GM13976 (cell line): ENCODE results near the gene CD109.

Experiments
- DNase-seq: peaks from one replicate; pipeline ENCODE4 v3.0.0; 2012; ENCODE audit warnings: low spot score
- in situ Hi-C: fragments of 300-500 bp; cut with MboI; formaldehyde crosslinking; loops from one replicate; pipeline ENCODE4 v1.12.0; 2022; ENCODE audit warnings: low sequenced_read_pairs, mixed read lengths, inconsistent platforms; ENCODE audit not compliant: unreplicated experiment
- TF ChIP-seq, protein P1 (sequence below): IDR thresholded peaks from 2 replicates; pipeline ENCODE4 v1.5.1; 2012; ENCODE audit warnings: borderline replicate concordance, mild to moderate bottlenecking; ENCODE audit not compliant: insufficient read depth; ENCODE audit errors: extremely low read depth, missing control alignments, control extremely low read depth

CD109 gene

GRCh38 chr6:73702444-73702843 lies 6.4 kb downstream of the CD109 start:
- in situ Hi-C loops: no loop called here
- TF ChIP-seq, protein P1, sequence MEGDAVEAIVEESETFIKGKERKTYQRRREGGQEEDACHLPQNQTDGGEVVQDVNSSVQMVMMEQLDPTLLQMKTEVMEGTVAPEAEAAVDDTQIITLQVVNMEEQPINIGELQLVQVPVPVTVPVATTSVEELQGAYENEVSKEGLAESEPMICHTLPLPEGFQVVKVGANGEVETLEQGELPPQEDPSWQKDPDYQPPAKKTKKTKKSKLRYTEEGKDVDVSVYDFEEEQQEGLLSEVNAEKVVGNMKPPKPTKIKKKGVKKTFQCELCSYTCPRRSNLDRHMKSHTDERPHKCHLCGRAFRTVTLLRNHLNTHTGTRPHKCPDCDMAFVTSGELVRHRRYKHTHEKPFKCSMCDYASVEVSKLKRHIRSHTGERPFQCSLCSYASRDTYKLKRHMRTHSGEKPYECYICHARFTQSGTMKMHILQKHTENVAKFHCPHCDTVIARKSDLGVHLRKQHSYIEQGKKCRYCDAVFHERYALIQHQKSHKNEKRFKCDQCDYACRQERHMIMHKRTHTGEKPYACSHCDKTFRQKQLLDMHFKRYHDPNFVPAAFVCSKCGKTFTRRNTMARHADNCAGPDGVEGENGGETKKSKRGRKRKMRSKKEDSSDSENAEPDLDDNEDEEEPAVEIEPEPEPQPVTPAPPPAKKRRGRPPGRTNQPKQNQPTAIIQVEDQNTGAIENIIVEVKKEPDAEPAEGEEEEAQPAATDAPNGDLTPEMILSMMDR: no peak
- DNase-seq: no peak

DNA sequence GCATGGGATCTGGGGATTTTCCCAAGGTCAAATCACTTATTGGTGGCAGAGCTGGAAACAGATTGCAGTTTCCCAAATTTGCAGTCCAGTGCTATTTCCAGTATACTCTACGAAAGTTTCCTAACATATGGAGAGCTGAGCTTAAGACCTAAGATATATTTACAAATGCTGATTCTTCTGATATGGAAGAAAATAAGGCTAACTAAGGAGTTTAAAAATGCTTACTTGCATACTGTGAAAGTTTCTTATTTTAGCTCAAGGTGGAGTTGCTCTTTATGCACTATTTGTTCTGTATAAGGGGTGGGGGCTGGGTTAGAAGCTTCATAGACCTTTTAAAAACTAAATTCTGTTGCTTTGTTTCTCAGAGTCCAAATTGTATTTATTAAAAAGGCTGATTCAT lies 7.5 kb downstream of the CD109 start:
- TF ChIP-seq, protein P1: no peak

GRCh38 chr6:73704260-73704659 lies 8.3 kb downstream of the CD109 start:
- in situ Hi-C loops: no loop called here
- no peak for DNase-seq
- TF ChIP-seq, protein P1: no peak

More for the DNA sequence above, 7.5 kb downstream of the CD109 start:
- no peak for DNase-seq
- in situ Hi-C loops: no loop called here

DNA sequence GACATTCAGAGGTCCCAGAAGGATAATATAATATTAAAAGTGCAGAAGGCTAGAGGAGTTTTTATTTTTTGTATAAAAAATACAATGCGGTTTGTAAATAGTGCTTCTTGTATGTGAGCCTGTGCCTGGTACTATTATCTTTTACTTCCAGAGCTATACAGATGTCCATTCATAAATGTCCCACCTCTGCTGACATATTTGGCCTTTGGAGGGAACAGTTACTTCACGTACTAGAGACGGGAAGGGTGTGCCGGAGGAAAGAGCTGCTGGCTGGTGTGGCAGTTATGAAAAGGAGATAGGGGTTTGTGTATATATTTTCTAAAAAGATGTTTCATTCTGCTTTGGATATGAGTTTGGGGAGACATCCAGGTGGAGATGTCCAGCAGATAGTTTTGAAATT lies 8.8 kb downstream of the CD109 start:
- in situ Hi-C loops: no loop called here
- TF ChIP-seq, protein P1: no peak
- DNase-seq: no peak

- in situ Hi-C loops: no loop called here
- DNase-seq: no peak
- TF ChIP-seq, protein P1: no peak
These were observed 11.0 kb downstream of the CD109 start for GRCh38 chr6:73706971-73707370.

DNA sequence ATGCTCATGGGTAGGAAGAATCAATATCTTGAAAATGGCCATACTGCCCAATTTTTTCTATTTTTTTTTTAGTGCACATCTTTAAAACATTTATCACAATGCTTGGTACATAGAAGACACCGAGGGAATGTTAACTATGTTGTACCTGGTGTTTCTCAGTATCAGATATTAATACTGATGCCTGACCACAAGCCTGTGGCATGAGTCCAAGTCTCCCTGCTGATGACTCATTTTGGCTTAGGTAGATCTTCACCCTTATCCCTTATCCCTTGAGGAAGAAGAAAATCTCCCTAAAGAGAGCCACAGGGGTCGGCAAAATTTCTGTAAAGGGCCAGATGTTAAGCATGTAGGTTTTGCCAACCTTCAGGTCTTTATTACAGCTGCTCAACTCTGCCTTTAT lies 14.5 kb downstream of the CD109 start:
- in situ Hi-C loops: no loop called here
- TF ChIP-seq, protein P1: no peak
- no peak for DNase-seq

DNA sequence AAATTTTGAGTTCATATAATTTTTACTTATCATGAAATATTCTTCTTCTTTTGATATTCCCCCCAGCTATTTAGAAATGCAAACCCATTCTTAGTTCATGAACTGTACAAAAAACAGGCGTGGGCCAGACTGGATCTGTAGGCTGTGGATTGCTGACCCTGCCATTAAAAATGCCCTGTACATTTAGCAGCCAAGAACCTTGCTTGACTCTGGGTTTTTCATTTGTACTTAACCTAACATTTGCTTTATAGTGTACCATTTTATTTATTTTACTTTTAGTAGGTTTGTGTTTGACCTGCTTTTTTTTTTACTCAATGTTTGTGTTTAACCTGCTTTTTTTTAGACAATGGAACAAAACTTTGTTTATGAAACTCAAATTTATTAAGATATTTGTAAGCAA lies 14.9 kb downstream of the CD109 start:
- DNase-seq: no peak
- in situ Hi-C loops: no loop called here
- TF ChIP-seq, protein P1: no peak
